Measurements from ENCODE around the gene CCT2. TPM values are rescaled to one million over a fixed set of nuclear protein-coding genes. Genes with fewer than 3 reads are reported as not detected.

CCT2 gene
- polyA plus RNA-seq, 1 donor, result 185 TPM

- no peak for DNase-seq (ENCODE audit: low read depth)
These were observed 56.3 kb downstream of the CCT2 start for GRCh38 chr12:69641546-69641945.

DNA sequence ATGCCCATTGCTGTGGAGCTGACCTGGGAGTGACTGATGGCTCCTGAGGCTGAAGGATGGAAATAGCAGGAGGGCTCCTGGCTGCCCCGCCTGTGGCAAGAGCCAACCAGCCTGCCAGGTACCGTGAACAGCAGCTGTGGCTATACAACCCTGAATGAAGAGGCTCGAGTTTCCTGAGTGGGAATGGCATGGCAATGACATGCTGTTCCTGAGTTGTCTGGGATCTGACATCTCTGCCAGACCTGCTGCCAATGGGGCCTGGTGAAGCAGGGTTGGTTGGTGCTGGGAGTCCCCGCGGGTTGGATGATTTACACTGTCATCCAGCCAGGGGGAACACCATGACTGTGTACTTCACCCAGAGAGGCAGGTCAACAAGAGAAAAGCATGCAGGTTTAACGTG lies 57.3 kb downstream of the CCT2 start:
- DNase-seq (ENCODE audit: low read depth), result no peak

DNA sequence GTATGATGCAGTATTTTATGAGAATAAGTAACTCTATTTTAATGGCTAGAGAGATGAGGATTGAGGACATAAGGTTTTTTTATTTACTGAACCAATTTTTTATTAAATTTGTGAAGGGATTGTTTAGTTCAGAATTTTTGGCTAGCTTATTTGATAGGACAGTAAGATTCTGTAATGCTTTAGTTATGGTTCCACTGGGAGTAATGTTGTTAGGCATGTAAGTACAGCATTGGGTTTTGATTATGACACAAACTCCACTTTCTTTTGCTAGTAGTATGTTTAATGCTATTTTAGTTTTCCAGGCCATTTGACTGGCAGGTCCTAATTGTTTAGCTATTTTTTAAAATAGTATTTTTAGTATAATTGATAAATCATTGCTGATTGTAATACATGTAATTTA lies 59.3 kb downstream of the CCT2 start:
- no peak for DNase-seq (ENCODE audit: low read depth)

GRCh38 chr12:69645031-69645430 lies 59.8 kb downstream of the CCT2 start:
- DNase-seq (ENCODE audit: low read depth), result no peak

GRCh38 chr12:69647178-69647577 lies 61.9 kb downstream of the CCT2 start:
- DNase-seq (ENCODE audit: low read depth), result no peak

GRCh38 chr12:69648476-69648875 lies 63.2 kb downstream of the CCT2 start:
- DNase-seq (ENCODE audit: low read depth), result no peak

GRCh38 chr12:69649529-69649928 lies 64.3 kb downstream of the CCT2 start:
- no peak for DNase-seq (ENCODE audit: low read depth)

Other genes starting within 250 kb of the CCT2 start
- gene LYZ, start 237.1 kb upstream of the CCT2 start, polyA plus RNA-seq (ENCODE audit: insufficient read length), result 27.3 TPM
- gene YEATS4, start 225.7 kb upstream of the CCT2 start, polyA plus RNA-seq (ENCODE audit: insufficient read length), result 13.2 TPM
- gene FRS2, start 115.1 kb upstream of the CCT2 start, polyA plus RNA-seq (ENCODE audit: insufficient read length), result 16.9 TPM
- gene LRRC10, start 25.4 kb downstream of the CCT2 start, polyA plus RNA-seq (ENCODE audit: insufficient read length), result 0.05 TPM
- 55.5 TPM for gene BEST3, start 113.8 kb downstream of the CCT2 start, polyA plus RNA-seq (ENCODE audit: insufficient read length)
- 9.2 TPM for gene RAB3IP, start 153.4 kb downstream of the CCT2 start, polyA plus RNA-seq (ENCODE audit: insufficient read length)
- 0.25 TPM for gene MYRFL, start 239.8 kb downstream of the CCT2 start, polyA plus RNA-seq (ENCODE audit: insufficient read length)

Data from forelimb muscle (tissue), 1 donor.